IMR-90 (cell line): Measurements from ENCODE around the gene ORMDL3. TPM values are rescaled to one million over a fixed set of nuclear protein-coding genes. Genes with fewer than 3 reads are reported as not detected.

ENCODE experiments used
- ATAC-seq: fragments of 200-7000 bp; cut with Tn5 transposase; 2 replicates; pipeline ENCODE4 v1.9.1; 2020; ENCODE audit warnings: low read depth, mild to moderate bottlenecking, moderate library complexity
- BruUV-seq: library from RNA; stranded (reverse); fragments of 400-500 nt; replicated peaks from 2 replicates; lab custom pipeline; 2021; lab: Mats Ljungman, UMichigan
- CTCF ChIA-PET: fragments of 300-600 bp; formaldehyde crosslinking; extraction: SDS; loops from one replicate; lab custom pipeline; 2021; ENCODE audit warnings: antibody characterized with exemption; lab: Yijun Ruan, JAX
- POLR2A ChIA-PET: fragments of 300-600 bp; sonication (Branson Sonifier 250); formaldehyde crosslinking; loops from one replicate; lab custom pipeline; 2022; ENCODE audit warnings: antibody characterized with exemption; ENCODE audit not compliant: unreplicated experiment; lab: Charles Lee
- DNase-seq: peaks from one replicate; pipeline ENCODE4 v3.0.0; 2013
- H2AFZ ChIP-seq: replicated peaks from 2 replicates; pipeline ENCODE3; 2013; ENCODE audit warnings: low read length, mild to moderate bottlenecking; ENCODE audit not compliant: poor library complexity
- H2AK5ac ChIP-seq: 2 replicates; pipeline ENCODE4 v1.6.1; 2013; ENCODE audit warnings: low read depth, low read length, inconsistent platforms
- H2AK9ac ChIP-seq: replicated peaks from 2 replicates; pipeline ENCODE3; 2013; ENCODE audit warnings: mild to moderate bottlenecking, low read depth, low read length, moderate library complexity; ENCODE audit not compliant: poor library complexity
- H2BK120ac ChIP-seq: 2 replicates; pipeline ENCODE4 v1.6.1; 2013; ENCODE audit warnings: low read depth, low read length, inconsistent platforms
- H2BK15ac ChIP-seq: 3 replicates; pipeline ENCODE4 v1.6.1; 2013; ENCODE audit warnings: low read depth, low read length, inconsistent platforms
- H2BK20ac ChIP-seq: 2 replicates; pipeline ENCODE4 v1.6.1; 2013; ENCODE audit warnings: low read depth, mild to moderate bottlenecking, inconsistent platforms, low read length, moderate library complexity
- H2BK5ac ChIP-seq: 2 replicates; pipeline ENCODE4 v1.6.1; 2013; ENCODE audit warnings: mild to moderate bottlenecking, low read depth, low read length, inconsistent platforms; ENCODE audit not compliant: poor library complexity, severe bottlenecking
- H3K14ac ChIP-seq: replicated peaks from 2 replicates; pipeline ENCODE4 v1.6.1; 2013; ENCODE audit warnings: low read depth, low read length, inconsistent platforms
- H3K18ac ChIP-seq: 2 replicates; pipeline ENCODE4 v1.6.1; 2013; ENCODE audit warnings: low read depth, low read length, control low read depth
- H3K23ac ChIP-seq: 2 replicates; pipeline ENCODE4 v1.6.1; 2013; ENCODE audit warnings: low read depth, low read length, inconsistent platforms
- H3K27ac ChIP-seq: 2 replicates; pipeline ENCODE4 v1.5.1; 2013; ENCODE audit warnings: mild to moderate bottlenecking, control low read depth, low read length; ENCODE audit not compliant: insufficient read depth
- H3K27me3 ChIP-seq: 2 replicates; pipeline ENCODE4 v1.6.1; 2013; ENCODE audit warnings: low read length; ENCODE audit not compliant: control insufficient read depth, insufficient read depth
- H3K36me3 ChIP-seq: 2 replicates; pipeline ENCODE4 v1.6.1; 2013; ENCODE audit warnings: low read length, mixed read lengths; ENCODE audit not compliant: control insufficient read depth, insufficient read depth
- H3K4ac ChIP-seq: 2 replicates; pipeline ENCODE4 v1.6.1; 2013; ENCODE audit warnings: low read depth, low read length, inconsistent platforms
- H3K4me1 ChIP-seq: 2 replicates; pipeline ENCODE4 v1.6.1; 2013; ENCODE audit warnings: low read length, mixed read lengths; ENCODE audit not compliant: control insufficient read depth, insufficient read depth
- H3K4me2 ChIP-seq: 2 replicates; pipeline ENCODE4 v1.6.1; 2013; ENCODE audit warnings: low read depth, mild to moderate bottlenecking, control low read depth, low read length, moderate library complexity
- H3K4me3 ChIP-seq: 2 replicates; pipeline ENCODE4 v1.5.1; 2013; ENCODE audit warnings: low read depth, mild to moderate bottlenecking, control low read depth, low read length, moderate library complexity; ENCODE audit not compliant: insufficient read depth
- H3K56ac ChIP-seq: 2 replicates; pipeline ENCODE4 v1.6.1; 2013; ENCODE audit warnings: low read length, inconsistent platforms; ENCODE audit not compliant: insufficient read depth; ENCODE audit errors: extremely low read depth
- H3K79me1 ChIP-seq, 2 experiments: 2 replicates each; pipeline ENCODE4 v1.6.1; 2013; ENCODE audit warnings: low read length in 2 of 2, inconsistent platforms in 1 of 2, low read depth in 1 of 2
- H3K9ac ChIP-seq: 2 replicates; pipeline ENCODE4 v1.6.1; 2013; ENCODE audit warnings: low read depth, low read length, control low read depth
- H3K9me1 ChIP-seq: 2 replicates; pipeline ENCODE4 v1.6.1; 2013; ENCODE audit warnings: low read length, inconsistent platforms; ENCODE audit not compliant: insufficient read depth
- H3K9me3 ChIP-seq: 2 replicates; pipeline ENCODE4 v1.6.1; 2013; ENCODE audit warnings: low read length; ENCODE audit not compliant: control insufficient read depth, insufficient read depth
- H4K20me1 ChIP-seq: 2 replicates; pipeline ENCODE4 v1.6.1; 2013; ENCODE audit warnings: low read length, inconsistent platforms; ENCODE audit not compliant: insufficient read depth
- H4K5ac ChIP-seq: 2 replicates; pipeline ENCODE4 v1.6.1; 2013; ENCODE audit warnings: mild to moderate bottlenecking, low read depth, low read length, control low read depth
- H4K8ac ChIP-seq, 2 experiments: 2 replicates each; pipeline ENCODE4 v1.6.1; 2013; ENCODE audit warnings: low read depth in 2 of 2, low read length in 2 of 2, control low read depth in 1 of 2, inconsistent platforms in 1 of 2
- H4K91ac ChIP-seq: 2 replicates; pipeline ENCODE4 v1.6.1; 2013; ENCODE audit warnings: low read depth, low read length, inconsistent platforms; ENCODE audit not compliant: insufficient read depth
- BHLHE40 ChIP-seq: fragments of 150-350 bp; IDR thresholded peaks from 2 replicates; pipeline ENCODE4 v1.6.1; 2016; ENCODE audit warnings: mild to moderate bottlenecking, low read depth, low read length
- CHD1 ChIP-seq: IDR thresholded peaks from 2 replicates; pipeline ENCODE4 v1.6.1; 2012; ENCODE audit warnings: low read depth, low read length, improper control_type of control experiment
- FOS ChIP-seq: fragments of 150-350 bp; IDR thresholded peaks from 2 replicates; pipeline ENCODE4 v1.6.1; 2016; ENCODE audit warnings: low read depth, low read length
- MAFK ChIP-seq: IDR thresholded peaks from 2 replicates; pipeline ENCODE4 v1.6.1; 2012; ENCODE audit warnings: low read depth, low read length, improper control_type of control experiment
- MAZ ChIP-seq: IDR thresholded peaks from 2 replicates; pipeline ENCODE4 v1.6.1; 2012; ENCODE audit warnings: low read depth, mild to moderate bottlenecking, low read length, improper control_type of control experiment, moderate library complexity, borderline replicate concordance
- MXI1 ChIP-seq: IDR thresholded peaks from 2 replicates; pipeline ENCODE4 v1.6.1; 2012; ENCODE audit warnings: low read depth, mild to moderate bottlenecking, low read length, moderate library complexity, borderline replicate concordance
- NFE2L2 ChIP-seq: fragments of 150-350 bp; IDR thresholded peaks from 2 replicates; pipeline ENCODE4 v1.6.1; 2016; ENCODE audit warnings: low read depth, mild to moderate bottlenecking, low read length
- POLR2A ChIP-seq: IDR thresholded peaks from 2 replicates; pipeline ENCODE4 v1.6.1; 2012; ENCODE audit warnings: mild to moderate bottlenecking, low read depth, low read length
- RCOR1 ChIP-seq: IDR thresholded peaks from 2 replicates; pipeline ENCODE4 v1.6.1; 2012; ENCODE audit warnings: mild to moderate bottlenecking, low read length, improper control_type of control experiment; ENCODE audit not compliant: insufficient replicate concordance
- RFX5 ChIP-seq: IDR thresholded peaks from 2 replicates; pipeline ENCODE4 v1.8.0; 2012; ENCODE audit warnings: low read depth, mild to moderate bottlenecking, low read length, moderate library complexity
- SMC3 ChIP-seq: fragments of 150-350 bp; IDR thresholded peaks from 2 replicates; pipeline ENCODE4 v1.6.1; 2016; ENCODE audit warnings: low read depth, mild to moderate bottlenecking, antibody characterized with exemption, low read length, moderate library complexity
- WGBS, 2 experiments: methylation state at CpG; one replicate each; pipeline versions ENCODE4 v1.1.5 to v1.1.7; 2013; ENCODE audit warnings: missing lambda C conversion rate in 2 of 2; ENCODE audit not compliant: insufficient read length in 1 of 2; ENCODE audit errors: extremely low coverage in 2 of 2; 5-methylcytosine and 5-hydroxymethylcytosine counted together
- dilution Hi-C: fragments of 300-500 bp; cut with HindIII; formaldehyde crosslinking; loops from one replicate; pipeline ENCODE4 v1.14.3; 2018; ENCODE audit warnings: low sequenced_read_pairs; ENCODE audit not compliant: unreplicated experiment
- in situ Hi-C: fragments of 300-500 bp; cut with MboI; formaldehyde crosslinking; loops from 3 replicates; pipeline ENCODE4 v1.14.3; 2019; ENCODE audit warnings: low sequenced_read_pairs, inconsistent platforms, mixed read lengths
- intact Hi-C: fragments of 100-400 bp; cut with micrococcal nuclease; formaldehyde crosslinking; loops from 2 replicates; pipeline ENCODE4 v1.10.0; 2022
- polyA plus RNA-seq, 3 experiments: library from polyadenylated mRNA; depleted of rRNA; stranded (reverse); fragments of >200 nt; gene quantifications; 2 replicates each; pipeline ENCODE4 v1.2.3, GENCODE V29; 2012; ENCODE audit warnings: low replicate concordance in 1 of 3
- total RNA-seq: library from RNA; depleted of rRNA; stranded (reverse); fragments of >200 nt; gene quantifications from 2 replicates; pipeline ENCODE4 v1.2.3, GENCODE V29; 2012
- TF ChIP-seq, protein P1 (sequence below): conservative IDR thresholded peaks from 2 replicates; pipeline ENCODE4 v1.5.1; 2012; ENCODE audit warnings: mild to moderate bottlenecking, low read depth, low read length, improper control_type of control experiment

The ORMDL3 gene
- total and polyA plus RNA-seq, 2 of the 4 experiments (the other 2 are of a cell fraction) = 45.7 to 78.6 TPM

DNA sequence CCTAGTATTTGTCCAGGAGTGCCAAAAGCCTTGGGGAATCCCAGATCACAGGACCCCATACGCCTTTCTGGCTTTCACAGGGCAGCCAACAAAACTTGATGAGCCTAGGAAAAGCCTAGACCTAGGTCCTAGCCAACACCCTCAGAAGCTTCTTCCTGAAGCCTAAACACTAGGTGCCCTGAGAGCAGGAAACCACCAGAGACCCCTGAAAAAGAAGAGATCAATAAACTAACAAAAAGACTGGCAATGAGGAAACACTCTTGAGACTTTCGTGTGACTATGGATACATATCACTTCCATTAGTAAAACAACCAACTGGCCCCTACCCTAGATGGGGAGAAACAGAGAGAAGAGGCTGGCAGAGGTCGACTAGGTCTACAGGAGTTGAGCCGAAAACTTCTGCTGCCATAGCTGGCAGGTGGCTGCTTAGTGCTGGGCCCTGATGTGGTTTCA, 1.2 kb downstream of the ORMDL3 start:
- Histone ChIP-seq H3K4me2 (peak overlapping the region; percentile 100), H2AK5ac (peak overlapping the region; percentile 70; the same call in 1 of the 2 replicates), H3K9me1 (peaks cover 24% of the 10 kb centered on the region), H3K23ac (no peak overlapping the region), H3K79me1 (peaks cover 9 to 66% of the 10 kb centered on the region in 2 experiments; a peak in 3 of 4 replicates), H2BK15ac (no peak overlapping the region), H3K4ac (no peak overlapping the region), H2BK20ac (no peak overlapping the region), H2AK9ac (no peak overlapping the region), H2BK5ac (no peak overlapping the region), H4K20me1 (peaks cover 51% of the 10 kb centered on the region), H4K5ac (no peak overlapping the region), H3K36me3 (peaks cover 29% of the 10 kb centered on the region), H4K91ac (no peak overlapping the region), H3K4me3 (peak overlapping the region; percentile 56), H3K14ac (0 out of 2 replicates have a peak overlapping the region, but pooled peaks have one; percentile 22), H3K9me3 (no peaks in the 10 kb centered on the region), H2BK120ac (no peak overlapping the region), H3K56ac (no peak overlapping the region), H3K27ac (no peak overlapping the region; the same call in 1 of the 2 replicates), H4K8ac (no peak overlapping the region), H3K27me3 (no peaks in the 10 kb centered on the region), H3K18ac (no peak overlapping the region), H2AFZ (peak overlapping the region; percentile 91), H3K4me1 (peaks cover 41% of the 10 kb centered on the region), H3K9ac (peak overlapping the region; percentile 86)
- no peak for TF ChIP-seq SMC3
- TF ChIP-seq NFE2L2 = no peak
- TF ChIP-seq FOS = no peak
- TF ChIP-seq RCOR1 = no peak
- TF ChIP-seq BHLHE40 = no peak
- no peak for TF ChIP-seq RFX5
- TF ChIP-seq MXI1 = no peak
- TF ChIP-seq MAZ = no peak
- TF ChIP-seq, protein P1, sequence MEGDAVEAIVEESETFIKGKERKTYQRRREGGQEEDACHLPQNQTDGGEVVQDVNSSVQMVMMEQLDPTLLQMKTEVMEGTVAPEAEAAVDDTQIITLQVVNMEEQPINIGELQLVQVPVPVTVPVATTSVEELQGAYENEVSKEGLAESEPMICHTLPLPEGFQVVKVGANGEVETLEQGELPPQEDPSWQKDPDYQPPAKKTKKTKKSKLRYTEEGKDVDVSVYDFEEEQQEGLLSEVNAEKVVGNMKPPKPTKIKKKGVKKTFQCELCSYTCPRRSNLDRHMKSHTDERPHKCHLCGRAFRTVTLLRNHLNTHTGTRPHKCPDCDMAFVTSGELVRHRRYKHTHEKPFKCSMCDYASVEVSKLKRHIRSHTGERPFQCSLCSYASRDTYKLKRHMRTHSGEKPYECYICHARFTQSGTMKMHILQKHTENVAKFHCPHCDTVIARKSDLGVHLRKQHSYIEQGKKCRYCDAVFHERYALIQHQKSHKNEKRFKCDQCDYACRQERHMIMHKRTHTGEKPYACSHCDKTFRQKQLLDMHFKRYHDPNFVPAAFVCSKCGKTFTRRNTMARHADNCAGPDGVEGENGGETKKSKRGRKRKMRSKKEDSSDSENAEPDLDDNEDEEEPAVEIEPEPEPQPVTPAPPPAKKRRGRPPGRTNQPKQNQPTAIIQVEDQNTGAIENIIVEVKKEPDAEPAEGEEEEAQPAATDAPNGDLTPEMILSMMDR = no peak
- TF ChIP-seq CHD1 = no peak
- TF ChIP-seq POLR2A = no peak
- no peak for TF ChIP-seq MAFK
- no TSS peak for BruUV-seq
- no peak for DNase-seq
- 52% methylated on average over 2 of the region's 4 CpGs; no CpG with 5 or more reads in 1 of the 2 experiments for WGBS, 2 experiments
- no peak for ATAC-seq
- ChIA-PET POLR2A (no interaction called here), CTCF (no interaction called here)
- intact Hi-C loops (no loop called here), in situ Hi-C loops (no loop called here), dilution Hi-C loops (no loop called here)
